OCI-LY1 (cell line): ENCODE data around the gene ANKFN1.

ENCODE experiments used
- H2AFZ ChIP-seq: fragments of 200-600 bp; sonication (generic), shearing (Covaris generic); 2 replicates; pipeline ENCODE4 v1.6.0; 2014; ENCODE audit warnings: antibody characterized with exemption, mild to moderate bottlenecking, low read length
- H3F3A ChIP-seq: fragments of 200-600 bp; sonication (generic), shearing (Covaris generic); 2 replicates; pipeline ENCODE4 v1.6.0; 2014; ENCODE audit warnings: mild to moderate bottlenecking, antibody characterized with exemption, low read length, moderate library complexity; ENCODE audit not compliant: insufficient read depth
- H3K27ac ChIP-seq: fragments of 200-600 bp; sonication (generic); 2 replicates; pipeline ENCODE4 v1.5.1; 2014; ENCODE audit warnings: low read length, mixed run types, mild to moderate bottlenecking, low read depth; ENCODE audit not compliant: poor library complexity, severe bottlenecking
- H3K27me3 ChIP-seq: fragments of 200-600 bp; sonication (generic); 2 replicates; pipeline ENCODE4 v1.6.0; 2014; ENCODE audit warnings: antibody characterized with exemption, mild to moderate bottlenecking, low read length, moderate library complexity; ENCODE audit not compliant: insufficient read depth
- H3K36me3 ChIP-seq: fragments of 200-600 bp; sonication (generic); 2 replicates; pipeline ENCODE4 v1.6.1; 2014; ENCODE audit warnings: mild to moderate bottlenecking, antibody characterized with exemption, low read length, moderate library complexity, mixed read lengths; ENCODE audit not compliant: insufficient read depth
- H3K4me1 ChIP-seq: fragments of 200-600 bp; sonication (generic); 2 replicates; pipeline ENCODE4 v1.5.1; 2014; ENCODE audit warnings: mild to moderate bottlenecking, low read length, moderate library complexity; ENCODE audit not compliant: insufficient read depth, severe bottlenecking
- H3K4me2 ChIP-seq: fragments of 200-600 bp; sonication (generic), shearing (Covaris generic); 2 replicates; pipeline ENCODE4 v1.6.1; 2014; ENCODE audit warnings: low read length
- H3K4me3 ChIP-seq: fragments of 200-600 bp; sonication (generic); 2 replicates; pipeline ENCODE4 v1.5.1; 2014; ENCODE audit warnings: low read length, low read depth, mild to moderate bottlenecking, mixed read lengths; ENCODE audit not compliant: poor library complexity, severe bottlenecking
- H3K79me2 ChIP-seq: fragments of 200-600 bp; shearing (Covaris generic); 2 replicates; pipeline ENCODE4 v1.6.1; 2016; ENCODE audit warnings: mixed run types, low read length, mixed read lengths; ENCODE audit not compliant: insufficient read depth
- H3K9ac ChIP-seq: fragments of 200-600 bp; sonication (generic), shearing (Covaris generic); 2 replicates; pipeline ENCODE4 v1.6.1; 2014; ENCODE audit warnings: mild to moderate bottlenecking, low read length, mixed read lengths
- H3K9me2 ChIP-seq: fragments of 200-600 bp; sonication (generic), shearing (Covaris generic); 2 replicates; pipeline ENCODE4 v1.6.1; 2014; ENCODE audit warnings: low read depth, mild to moderate bottlenecking, low read length, mixed read lengths
- H3K9me3 ChIP-seq: fragments of 200-600 bp; shearing (Covaris generic); 2 replicates; pipeline ENCODE4 v1.6.1; 2014; ENCODE audit warnings: low read length, mixed read lengths
- H4K20me1 ChIP-seq: fragments of 200-600 bp; sonication (generic), shearing (Covaris generic); 2 replicates; pipeline ENCODE4 v1.6.0; 2016; ENCODE audit warnings: mild to moderate bottlenecking, low read length; ENCODE audit not compliant: insufficient read depth
- EZH2 ChIP-seq: fragments of 200-600 bp; sonication (generic), shearing (Covaris generic); IDR thresholded peaks from 2 replicates; pipeline ENCODE4 v1.8.0; 2017; ENCODE audit warnings: borderline replicate concordance, mixed run types, mild to moderate bottlenecking, antibody characterized with exemption, low read length, moderate library complexity, mixed read lengths
- TF ChIP-seq, protein P1 (sequence below): fragments of 200-600 bp; sonication (generic), shearing (Covaris generic); IDR thresholded peaks from 2 replicates; pipeline ENCODE4 v1.5.1; 2017; ENCODE audit warnings: mild to moderate bottlenecking, antibody characterized with exemption, low read length, moderate library complexity, mixed read lengths

Gene ANKFN1

DNA sequence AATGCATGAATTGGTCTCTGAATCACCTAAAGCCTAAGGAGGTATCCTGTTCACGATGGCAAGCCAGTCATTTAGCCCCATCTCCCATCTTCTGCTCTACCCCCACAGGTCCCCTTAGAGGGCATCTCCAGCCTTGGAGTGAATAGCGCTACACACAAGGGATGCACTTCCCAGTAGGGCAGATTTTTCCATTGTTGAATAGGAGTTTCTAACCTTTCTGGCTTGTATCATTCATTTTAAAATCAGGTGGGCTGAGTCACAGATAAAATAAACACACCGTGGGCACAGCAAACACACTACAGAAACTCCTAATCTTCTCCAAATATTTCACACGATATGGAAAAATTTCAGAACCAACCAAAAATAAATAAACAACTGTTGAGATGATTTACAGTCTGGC, 239.0 kb downstream of the ANKFN1 start:
- Histone ChIP-seq H3K9me2 (no peaks in the 10 kb centered on the region), H3K36me3 (no peaks in the 10 kb centered on the region), H3K9me3 (no peaks in the 10 kb centered on the region), H4K20me1 (no peaks in the 10 kb centered on the region), H3K79me2 (no peaks in the 10 kb centered on the region), H3K27ac (no peak overlapping the region), H3K4me2 (no peak overlapping the region), H3K27me3 (no peaks in the 10 kb centered on the region), H3K4me3 (no peak overlapping the region), H2AFZ (no peak overlapping the region), H3F3A (no peaks in the 10 kb centered on the region), H3K9ac (no peak overlapping the region), H3K4me1 (no peaks in the 10 kb centered on the region)
- TF ChIP-seq EZH2, result no peak
- TF ChIP-seq, protein P1, sequence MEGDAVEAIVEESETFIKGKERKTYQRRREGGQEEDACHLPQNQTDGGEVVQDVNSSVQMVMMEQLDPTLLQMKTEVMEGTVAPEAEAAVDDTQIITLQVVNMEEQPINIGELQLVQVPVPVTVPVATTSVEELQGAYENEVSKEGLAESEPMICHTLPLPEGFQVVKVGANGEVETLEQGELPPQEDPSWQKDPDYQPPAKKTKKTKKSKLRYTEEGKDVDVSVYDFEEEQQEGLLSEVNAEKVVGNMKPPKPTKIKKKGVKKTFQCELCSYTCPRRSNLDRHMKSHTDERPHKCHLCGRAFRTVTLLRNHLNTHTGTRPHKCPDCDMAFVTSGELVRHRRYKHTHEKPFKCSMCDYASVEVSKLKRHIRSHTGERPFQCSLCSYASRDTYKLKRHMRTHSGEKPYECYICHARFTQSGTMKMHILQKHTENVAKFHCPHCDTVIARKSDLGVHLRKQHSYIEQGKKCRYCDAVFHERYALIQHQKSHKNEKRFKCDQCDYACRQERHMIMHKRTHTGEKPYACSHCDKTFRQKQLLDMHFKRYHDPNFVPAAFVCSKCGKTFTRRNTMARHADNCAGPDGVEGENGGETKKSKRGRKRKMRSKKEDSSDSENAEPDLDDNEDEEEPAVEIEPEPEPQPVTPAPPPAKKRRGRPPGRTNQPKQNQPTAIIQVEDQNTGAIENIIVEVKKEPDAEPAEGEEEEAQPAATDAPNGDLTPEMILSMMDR, result no peak

DNA sequence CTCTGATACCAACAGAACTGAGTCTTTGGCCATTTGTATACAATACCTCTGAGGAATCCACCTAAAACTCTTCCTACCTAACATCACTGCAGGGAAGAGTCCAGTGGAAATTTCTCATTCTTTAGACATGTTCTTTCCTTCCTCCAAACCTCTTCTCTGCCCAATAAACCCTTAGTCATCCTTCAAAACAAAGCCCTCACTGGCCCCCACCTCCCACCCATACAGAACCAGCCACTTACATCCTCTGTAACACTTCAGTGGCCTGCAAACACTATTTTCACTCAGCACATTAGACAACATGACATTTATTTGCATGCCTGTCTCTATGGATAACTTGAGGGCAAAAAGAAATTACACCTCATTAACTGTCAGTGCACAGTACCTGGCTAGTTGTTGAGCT, 239.9 kb downstream of the ANKFN1 start:
- Histone ChIP-seq H3K4me1 (no peaks in the 10 kb centered on the region), H3K9me3 (no peaks in the 10 kb centered on the region), H3F3A (no peaks in the 10 kb centered on the region), H3K79me2 (no peaks in the 10 kb centered on the region), H3K9ac (no peak overlapping the region), H3K4me3 (no peak overlapping the region), H3K4me2 (no peak overlapping the region), H3K27ac (no peak overlapping the region), H3K36me3 (no peaks in the 10 kb centered on the region), H3K27me3 (no peaks in the 10 kb centered on the region), H3K9me2 (no peaks in the 10 kb centered on the region), H2AFZ (no peak overlapping the region), H4K20me1 (no peaks in the 10 kb centered on the region)
- TF ChIP-seq EZH2, result no peak
- TF ChIP-seq, protein P1, result no peak

DNA sequence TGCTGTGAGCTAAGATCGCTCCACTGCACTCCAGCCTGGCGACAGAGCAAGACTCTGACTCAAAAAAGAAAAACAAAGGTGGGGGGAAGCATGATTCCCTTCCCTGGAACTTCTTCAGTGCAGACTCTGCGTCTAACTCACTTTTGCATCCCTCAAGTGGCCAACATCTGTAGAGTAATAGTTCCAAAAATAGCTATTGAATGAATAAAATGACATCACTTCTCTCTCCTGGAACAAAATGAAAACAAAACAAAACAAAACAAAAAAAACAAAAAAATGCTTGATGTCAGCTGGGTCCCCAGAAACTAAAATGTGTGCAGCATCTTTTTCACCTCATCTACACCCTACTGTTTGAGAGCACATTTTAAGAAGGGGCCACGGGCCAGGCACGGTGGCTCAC, 242.5 kb downstream of the ANKFN1 start:
- H3K4me3 ChIP-seq, result no peak overlapping the region
- TF ChIP-seq, protein P1, result no peak
- TF ChIP-seq EZH2, result no peak
- no peak overlapping the region for H3K27ac ChIP-seq
- no peaks in the 10 kb centered on the region for H3K9me2 ChIP-seq
- H3K36me3 ChIP-seq, result no peaks in the 10 kb centered on the region
- H3K27me3 ChIP-seq, result no peaks in the 10 kb centered on the region
- no peak overlapping the region for H2AFZ ChIP-seq
- no peak overlapping the region for H3K4me2 ChIP-seq
- H3F3A ChIP-seq, result no peaks in the 10 kb centered on the region
- H3K9ac ChIP-seq, result no peak overlapping the region
- H3K4me1 ChIP-seq, result no peaks in the 10 kb centered on the region
- H3K9me3 ChIP-seq, result no peaks in the 10 kb centered on the region
- no peaks in the 10 kb centered on the region for H3K79me2 ChIP-seq
- H4K20me1 ChIP-seq, result no peaks in the 10 kb centered on the region
